Activated CD4-positive, alpha-beta T cell treated with anti-CD3 and anti-CD28 coated beads, Interleukin-2, amount 50 U/mL, for 4 hours (primary cell): ENCODE data around the gene ERC2.

Source experiments
- DNase-seq, 2 experiments: peaks; one replicate each; pipeline ENCODE4 v3.0.0-alpha.2; 2020

ERC2 gene

GRCh38 chr3:55477306-55478303 is 990.7 kb downstream of the ERC2 start:
- no peak for DNase-seq

- no peak for DNase-seq
Measured at GRCh38 chr3:55476515-55476914, 991.8 kb downstream of the ERC2 start.

GRCh38 chr3:55474213-55474632 is 994.0 kb downstream of the ERC2 start:
- no peak for DNase-seq

GRCh38 chr3:55473788-55474187 is 994.5 kb downstream of the ERC2 start:
- no peak for DNase-seq

- DNase-seq: no peak
Measured at GRCh38 chr3:55471522-55472280, 996.6 kb downstream of the ERC2 start.

- DNase-seq: no peak
Measured at GRCh38 chr3:55471084-55471483, 997.2 kb downstream of the ERC2 start.

GRCh38 chr3:55469957-55470526 is 998.2 kb downstream of the ERC2 start:
- DNase-seq: no peak

GRCh38 chr3:55468251-55468650 is 1000.0 kb downstream of the ERC2 start:
- DNase-seq: no peak

GRCh38 chr3:55467099-55467498 is 1001.2 kb downstream of the ERC2 start:
- DNase-seq: no peak

GRCh38 chr3:55466526-55466925 is 1001.7 kb downstream of the ERC2 start:
- no peak for DNase-seq

GRCh38 chr3:55461896-55462295 is 1006.4 kb downstream of the ERC2 start:
- DNase-seq: no peak

- DNase-seq: no peak
Measured at GRCh38 chr3:55459838-55460237, 1008.4 kb downstream of the ERC2 start.
